ENCODE measurements around the gene EGLN3. TPM values are rescaled to one million over a fixed set of nuclear protein-coding genes. Genes with fewer than 3 reads are reported as not detected.

EGLN3 gene
- total RNA-seq, 1 experiment from 2014 or later: 3.6 TPM

DNA sequence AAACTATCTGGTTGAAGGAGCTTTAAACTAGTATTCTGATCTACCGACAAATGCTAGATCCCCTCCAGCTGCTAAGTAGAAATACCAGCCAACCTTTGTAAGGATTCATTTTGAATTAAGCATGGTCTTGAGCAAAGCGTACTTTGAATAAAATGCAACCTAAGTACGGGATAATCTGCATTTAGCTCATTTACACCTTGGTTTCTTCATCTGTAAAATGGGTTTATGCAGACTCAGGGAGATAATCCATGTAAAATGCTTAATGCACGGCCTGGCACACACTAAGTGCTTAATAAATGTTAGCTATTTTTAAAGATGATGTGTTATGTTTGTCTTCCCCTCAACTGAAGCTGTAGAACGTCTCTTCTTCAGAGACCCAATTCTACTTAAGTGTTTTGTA is 15.9 kb downstream of the EGLN3 start:
- no TSS peak for BruUV-seq (replicated peaks)
- H3K27ac ChIP-seq (ENCODE audit: low read length): no peak overlapping the region
- ChIA-PET CTCF (interaction anchor here (0.7 kb wide), 1 partner anchor 179 kb away, joined by 3 read pairs; no protein-coding TSS in a partner anchor), POLR2A (no interaction called here)
- H3K27me3 ChIP-seq (ENCODE audit: control insufficient read depth, insufficient read depth, low read length): no peaks in the 10 kb centered on the region
- DNase-seq (ENCODE audit: low read depth, low spot score) (no peak), ATAC-seq (no peak)
- no peaks in the 10 kb centered on the region for H3K36me3 ChIP-seq (ENCODE audit: control insufficient read depth, insufficient read depth, low read length)
- H3K4me1 ChIP-seq (ENCODE audit: control insufficient read depth, insufficient read depth, low read length): no peaks in the 10 kb centered on the region
- H3K9me3 ChIP-seq (ENCODE audit: control insufficient read depth, insufficient read depth, low read depth, low read length): no peaks in the 10 kb centered on the region
- H3K4me3 ChIP-seq (ENCODE audit: low read depth in 2 of 2, low read length in 2 of 2): no peak overlapping the region
- TF ChIP-seq TCF7L2 (IDR thresholded peaks at IDR 0.05; ENCODE audit: low read depth, low read length) (no peak), REST (IDR thresholded peaks at IDR 0.05; ENCODE audit: insufficient read depth in 1 of 2, low read depth in 2 of 2, low read length in 1 of 2) (no peak), POLR2AphosphoS5 (IDR thresholded peaks at IDR 0.05; ENCODE audit: low read depth, low read length) (no peak), CTCF (IDR thresholded peaks at IDR 0.05) (no peak), SIN3A (IDR thresholded peaks at IDR 0.05; ENCODE audit: borderline replicate concordance, insufficient read depth, low read depth, low read length) (no peak)
- intact Hi-C loops (cut with micrococcal nuclease; ENCODE audit: unreplicated experiment) (no loop called here), in situ Hi-C loops (cut with HindIII; ENCODE audit: low pct_unique_long_range_greater_than_20kb, low sequenced_read_pairs) (no loop called here)

DNA sequence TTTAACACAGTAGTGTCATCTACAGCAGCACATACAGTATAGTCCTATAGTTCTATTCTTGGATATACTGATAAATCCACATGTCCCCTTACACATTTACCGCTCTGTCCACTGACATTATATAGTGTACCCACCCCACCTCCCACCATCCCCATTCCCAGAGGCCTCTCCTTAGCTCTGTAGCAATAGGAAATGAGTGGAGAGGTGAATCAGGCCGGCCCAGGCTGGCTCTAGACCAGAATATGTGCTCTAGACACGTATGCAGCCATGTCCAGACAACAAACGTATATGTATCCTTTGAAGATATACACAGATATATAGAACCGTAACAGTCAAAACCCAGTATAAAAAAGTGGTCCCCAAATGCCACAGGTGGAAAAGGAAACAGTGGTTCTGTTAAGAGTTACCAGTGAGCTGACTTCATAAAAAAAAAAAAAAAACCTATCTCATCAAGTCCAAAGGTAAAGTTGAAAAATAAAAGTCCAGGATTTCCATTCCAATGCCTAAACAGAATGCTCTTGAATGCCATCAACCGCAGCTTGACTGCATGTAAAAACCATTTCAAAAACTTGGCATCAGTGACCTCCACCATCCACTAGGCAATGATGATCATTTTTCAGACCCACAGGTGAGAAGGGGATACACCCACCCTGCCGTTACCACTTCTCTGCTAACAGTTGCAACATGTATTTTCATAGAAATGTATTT is 16.7 kb downstream of the EGLN3 start:
- Histone ChIP-seq H3K4me3 (ENCODE audit: low read depth in 2 of 2, low read length in 2 of 2) (no peak overlapping the region), H3K27ac (ENCODE audit: low read length) (no peak overlapping the region), H3K27me3 (ENCODE audit: control insufficient read depth, insufficient read depth, low read length) (no peaks in the 10 kb centered on the region), H3K36me3 (ENCODE audit: control insufficient read depth, insufficient read depth, low read length) (no peaks in the 10 kb centered on the region), H3K9me3 (ENCODE audit: control insufficient read depth, insufficient read depth, low read depth, low read length) (no peaks in the 10 kb centered on the region), H3K4me1 (ENCODE audit: control insufficient read depth, insufficient read depth, low read length) (no peaks in the 10 kb centered on the region)
- ChIA-PET CTCF (interaction anchor here (0.6 kb wide), 1 partner anchor 302 kb away, joined by 3 read pairs; no protein-coding TSS in a partner anchor), POLR2A (no interaction called here)
- TF ChIP-seq REST (IDR thresholded peaks at IDR 0.05; ENCODE audit: insufficient read depth in 1 of 2, low read depth in 2 of 2, low read length in 1 of 2) (no peak), TCF7L2 (IDR thresholded peaks at IDR 0.05; ENCODE audit: low read depth, low read length) (no peak), POLR2AphosphoS5 (IDR thresholded peaks at IDR 0.05; ENCODE audit: low read depth, low read length) (no peak), CTCF (IDR thresholded peaks at IDR 0.05) (no peak)
- DNase-seq (ENCODE audit: low read depth, low spot score): no peak
- ATAC-seq: no peak
- in situ Hi-C loops (cut with HindIII; ENCODE audit: low pct_unique_long_range_greater_than_20kb, low sequenced_read_pairs) (no loop called here), intact Hi-C loops (cut with micrococcal nuclease; ENCODE audit: unreplicated experiment) (no loop called here)
- BruUV-seq (replicated peaks): no TSS peak
